DOHH2 (cell line): ENCODE results near the gene GJC1.

ENCODE experiments used
- EZH2phosphoT487 ChIP-seq: fragments of 200-600 bp; sonication (generic); IDR thresholded peaks from 2 replicates; pipeline ENCODE4 v1.6.1; 2017; ENCODE audit warnings: borderline replicate concordance, mild to moderate bottlenecking, antibody characterized with exemption, low read length, moderate library complexity, mixed read lengths
- TF ChIP-seq, protein P1 (sequence below): fragments of 200-600 bp; sonication (generic); IDR thresholded peaks from one replicate; pipeline ENCODE4 v1.5.1; 2014; ENCODE audit warnings: antibody characterized with exemption, mild to moderate bottlenecking, low read depth, low read length; ENCODE audit not compliant: poor library complexity, severe bottlenecking

DNA sequence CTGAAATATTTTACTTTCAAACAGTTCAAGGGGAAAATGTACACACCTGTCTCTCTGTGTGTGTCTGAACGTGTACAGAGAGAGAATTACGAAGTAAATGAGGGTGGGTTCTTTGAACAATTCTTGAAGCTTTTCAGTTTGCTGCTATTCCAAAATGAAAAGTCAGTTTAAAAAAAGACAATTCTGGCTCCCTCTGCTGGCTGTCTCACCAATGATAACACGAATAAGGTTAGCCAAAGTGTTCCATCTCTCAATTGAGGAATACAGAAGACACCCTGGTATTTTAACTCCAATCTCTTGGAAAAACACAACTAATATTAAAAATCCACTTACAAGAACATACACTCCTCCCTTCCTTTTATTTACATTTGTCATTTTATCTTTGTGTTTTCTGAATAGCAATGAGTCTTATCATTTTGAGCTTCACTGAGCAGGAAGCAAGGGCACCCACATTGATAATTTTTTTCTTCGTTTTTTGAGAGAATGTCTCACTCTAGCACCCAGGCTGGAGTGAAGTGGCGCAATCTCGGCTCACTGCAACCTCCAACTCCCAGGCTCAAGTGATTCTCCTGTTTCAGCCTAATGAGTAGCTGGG is 48.6 kb upstream of the GJC1 start:
- TF ChIP-seq, protein P1, sequence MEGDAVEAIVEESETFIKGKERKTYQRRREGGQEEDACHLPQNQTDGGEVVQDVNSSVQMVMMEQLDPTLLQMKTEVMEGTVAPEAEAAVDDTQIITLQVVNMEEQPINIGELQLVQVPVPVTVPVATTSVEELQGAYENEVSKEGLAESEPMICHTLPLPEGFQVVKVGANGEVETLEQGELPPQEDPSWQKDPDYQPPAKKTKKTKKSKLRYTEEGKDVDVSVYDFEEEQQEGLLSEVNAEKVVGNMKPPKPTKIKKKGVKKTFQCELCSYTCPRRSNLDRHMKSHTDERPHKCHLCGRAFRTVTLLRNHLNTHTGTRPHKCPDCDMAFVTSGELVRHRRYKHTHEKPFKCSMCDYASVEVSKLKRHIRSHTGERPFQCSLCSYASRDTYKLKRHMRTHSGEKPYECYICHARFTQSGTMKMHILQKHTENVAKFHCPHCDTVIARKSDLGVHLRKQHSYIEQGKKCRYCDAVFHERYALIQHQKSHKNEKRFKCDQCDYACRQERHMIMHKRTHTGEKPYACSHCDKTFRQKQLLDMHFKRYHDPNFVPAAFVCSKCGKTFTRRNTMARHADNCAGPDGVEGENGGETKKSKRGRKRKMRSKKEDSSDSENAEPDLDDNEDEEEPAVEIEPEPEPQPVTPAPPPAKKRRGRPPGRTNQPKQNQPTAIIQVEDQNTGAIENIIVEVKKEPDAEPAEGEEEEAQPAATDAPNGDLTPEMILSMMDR, result peak; percentile 75
- TF ChIP-seq EZH2phosphoT487, result no peak
